Measurements from ENCODE around the gene L3MBTL4. TPM values are rescaled to one million over a fixed set of nuclear protein-coding genes. Genes with fewer than 3 reads are reported as not detected.
"Not testable (repeated sequence)": the region's sequence is repeated elsewhere in the genome, so short reads cannot be mapped to it uniquely, and the experiment has no call there.

The L3MBTL4 gene
- total RNA-seq, 1 donor: 0.36 TPM

- no peak for DNase-seq (ENCODE audit: insufficient read length, low spot score, missing footprints)
- H3K27me3 ChIP-seq (ENCODE audit: insufficient read depth, low read length): no peaks in the 10 kb centered on the region
- no peaks in the 10 kb centered on the region for H3K9me3 ChIP-seq (ENCODE audit: low read depth, low read length)
- no peak overlapping the region for H3K4me2 ChIP-seq (ENCODE audit: insufficient read depth, low read length)
- H3K36me3 ChIP-seq (ENCODE audit: insufficient read depth, low read length): no peaks in the 10 kb centered on the region
- H3K4me3 ChIP-seq (ENCODE audit: insufficient read depth, low read length): no peak overlapping the region
- no peaks in the 10 kb centered on the region for H4K20me1 ChIP-seq (ENCODE audit: insufficient read depth, low read length)
- H3K4me1 ChIP-seq (ENCODE audit: insufficient read depth, low read length): no peaks in the 10 kb centered on the region
- H3K27ac ChIP-seq (ENCODE audit: low read depth, low read length): no peak overlapping the region
- no peak for TF ChIP-seq CTCF (IDR thresholded peaks at IDR 0.05; ENCODE audit: extremely low read depth, low read depth, low read length)
- no peaks in the 10 kb centered on the region for H3K79me2 ChIP-seq (ENCODE audit: insufficient read depth, low read length)
- H2AFZ ChIP-seq (ENCODE audit: low read length): no peak overlapping the region
Observed at GRCh38 chr18:6269660-6270332, 144.9 kb downstream of the L3MBTL4 start.

GRCh38 chr18:6266212-6266611 lies 148.5 kb downstream of the L3MBTL4 start:
- DNase-seq (ENCODE audit: insufficient read length, low spot score, missing footprints): no peak
- no peaks in the 10 kb centered on the region for H3K4me1 ChIP-seq (ENCODE audit: insufficient read depth, low read length)
- H3K9me3 ChIP-seq (ENCODE audit: low read depth, low read length): peaks cover under 1% of the 10 kb centered on the region
- no peak overlapping the region for H3K4me2 ChIP-seq (ENCODE audit: insufficient read depth, low read length)
- no peak overlapping the region for H3K4me3 ChIP-seq (ENCODE audit: insufficient read depth, low read length)
- no peaks in the 10 kb centered on the region for H4K20me1 ChIP-seq (ENCODE audit: insufficient read depth, low read length)
- H3K27ac ChIP-seq (ENCODE audit: low read depth, low read length): no peak overlapping the region
- H2AFZ ChIP-seq (ENCODE audit: low read length): no peak overlapping the region
- TF ChIP-seq CTCF (IDR thresholded peaks at IDR 0.05; ENCODE audit: extremely low read depth, low read depth, low read length): no peak
- no peaks in the 10 kb centered on the region for H3K27me3 ChIP-seq (ENCODE audit: insufficient read depth, low read length)
- no peaks in the 10 kb centered on the region for H3K36me3 ChIP-seq (ENCODE audit: insufficient read depth, low read length)
- no peaks in the 10 kb centered on the region for H3K79me2 ChIP-seq (ENCODE audit: insufficient read depth, low read length)

GRCh38 chr18:6261938-6262337 lies 152.8 kb downstream of the L3MBTL4 start:
- Histone ChIP-seq H3K4me3 (ENCODE audit: insufficient read depth, low read length) (no peak overlapping the region), H4K20me1 (ENCODE audit: insufficient read depth, low read length) (no peaks in the 10 kb centered on the region), H2AFZ (ENCODE audit: low read length) (no peak overlapping the region), H3K27me3 (ENCODE audit: insufficient read depth, low read length) (no peaks in the 10 kb centered on the region), H3K27ac (ENCODE audit: low read depth, low read length) (no peak overlapping the region), H3K79me2 (ENCODE audit: insufficient read depth, low read length) (no peaks in the 10 kb centered on the region), H3K9me3 (ENCODE audit: low read depth, low read length) (peaks cover 6% of the 10 kb centered on the region), H3K36me3 (ENCODE audit: insufficient read depth, low read length) (no peaks in the 10 kb centered on the region), H3K4me2 (ENCODE audit: insufficient read depth, low read length) (no peak overlapping the region), H3K4me1 (ENCODE audit: insufficient read depth, low read length) (no peaks in the 10 kb centered on the region)
- no peak for TF ChIP-seq CTCF (IDR thresholded peaks at IDR 0.05; ENCODE audit: extremely low read depth, low read depth, low read length)
- no peak for DNase-seq (ENCODE audit: insufficient read length, low spot score, missing footprints)

- not testable (repeated sequence) for H2AFZ ChIP-seq (ENCODE audit: low read length); H3K4me3 ChIP-seq (ENCODE audit: insufficient read depth, low read length); H3K27me3 ChIP-seq (ENCODE audit: insufficient read depth, low read length); H3K79me2 ChIP-seq (ENCODE audit: insufficient read depth, low read length); H3K4me2 ChIP-seq (ENCODE audit: insufficient read depth, low read length); H3K4me1 ChIP-seq (ENCODE audit: insufficient read depth, low read length); H3K36me3 ChIP-seq (ENCODE audit: insufficient read depth, low read length); H3K27ac ChIP-seq (ENCODE audit: low read depth, low read length); DNase-seq (ENCODE audit: insufficient read length, low spot score, missing footprints); H3K9me3 ChIP-seq (ENCODE audit: low read depth, low read length); H4K20me1 ChIP-seq (ENCODE audit: insufficient read depth, low read length)
Observed at GRCh38 chr18:6259324-6259723, 155.4 kb downstream of the L3MBTL4 start.

Data from osteoblast (primary cell).